Ishikawa (cell line): ENCODE results near the gene TBC1D4.

Experiments
- EGR1 ChIP-seq: IDR thresholded peaks from 2 replicates; pipeline ENCODE4 v1.6.1; 2012
- EP300 ChIP-seq: IDR thresholded peaks from 2 replicates; pipeline ENCODE4 v1.6.1; 2012; ENCODE audit warnings: borderline replicate concordance
- FOXM1 ChIP-seq: IDR thresholded peaks from 2 replicates; pipeline ENCODE4 v1.6.1; 2012; ENCODE audit warnings: low read depth, borderline replicate concordance
- MAX ChIP-seq: IDR thresholded peaks from 2 replicates; pipeline ENCODE4 v1.6.1; 2012
- RAD21 ChIP-seq: IDR thresholded peaks from 2 replicates; pipeline ENCODE4 v1.6.1; 2012; ENCODE audit warnings: low read depth
- TAF1 ChIP-seq: IDR thresholded peaks from 2 replicates; pipeline ENCODE4 v1.6.1; 2012; ENCODE audit warnings: low read depth, mild to moderate bottlenecking
- YY1 ChIP-seq: IDR thresholded peaks from 2 replicates; pipeline ENCODE4 v1.6.1; 2012; ENCODE audit warnings: low read depth
- TF ChIP-seq, protein P1 (sequence below): IDR thresholded peaks from 2 replicates; pipeline ENCODE4 v1.6.1; 2012; ENCODE audit warnings: low read depth, mild to moderate bottlenecking

GRCh38 chr13:75416327-75417011 is 65.5 kb downstream of the TBC1D4 start:
- TF ChIP-seq MAX (no peak), EP300 (no peak), FOXM1 (no peak), TAF1 (no peak), EGR1 (no peak), RAD21 (no peak), YY1 (no peak)
- TF ChIP-seq, protein P1, sequence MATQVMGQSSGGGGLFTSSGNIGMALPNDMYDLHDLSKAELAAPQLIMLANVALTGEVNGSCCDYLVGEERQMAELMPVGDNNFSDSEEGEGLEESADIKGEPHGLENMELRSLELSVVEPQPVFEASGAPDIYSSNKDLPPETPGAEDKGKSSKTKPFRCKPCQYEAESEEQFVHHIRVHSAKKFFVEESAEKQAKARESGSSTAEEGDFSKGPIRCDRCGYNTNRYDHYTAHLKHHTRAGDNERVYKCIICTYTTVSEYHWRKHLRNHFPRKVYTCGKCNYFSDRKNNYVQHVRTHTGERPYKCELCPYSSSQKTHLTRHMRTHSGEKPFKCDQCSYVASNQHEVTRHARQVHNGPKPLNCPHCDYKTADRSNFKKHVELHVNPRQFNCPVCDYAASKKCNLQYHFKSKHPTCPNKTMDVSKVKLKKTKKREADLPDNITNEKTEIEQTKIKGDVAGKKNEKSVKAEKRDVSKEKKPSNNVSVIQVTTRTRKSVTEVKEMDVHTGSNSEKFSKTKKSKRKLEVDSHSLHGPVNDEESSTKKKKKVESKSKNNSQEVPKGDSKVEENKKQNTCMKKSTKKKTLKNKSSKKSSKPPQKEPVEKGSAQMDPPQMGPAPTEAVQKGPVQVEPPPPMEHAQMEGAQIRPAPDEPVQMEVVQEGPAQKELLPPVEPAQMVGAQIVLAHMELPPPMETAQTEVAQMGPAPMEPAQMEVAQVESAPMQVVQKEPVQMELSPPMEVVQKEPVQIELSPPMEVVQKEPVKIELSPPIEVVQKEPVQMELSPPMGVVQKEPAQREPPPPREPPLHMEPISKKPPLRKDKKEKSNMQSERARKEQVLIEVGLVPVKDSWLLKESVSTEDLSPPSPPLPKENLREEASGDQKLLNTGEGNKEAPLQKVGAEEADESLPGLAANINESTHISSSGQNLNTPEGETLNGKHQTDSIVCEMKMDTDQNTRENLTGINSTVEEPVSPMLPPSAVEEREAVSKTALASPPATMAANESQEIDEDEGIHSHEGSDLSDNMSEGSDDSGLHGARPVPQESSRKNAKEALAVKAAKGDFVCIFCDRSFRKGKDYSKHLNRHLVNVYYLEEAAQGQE: no peak
